Measurements from ENCODE around the gene MYH8. TPM values are rescaled to one million over a fixed set of nuclear protein-coding genes. Genes with fewer than 3 reads are reported as not detected.

Gene MYH8
- polyA plus RNA-seq, 3 donors, result 0.67 to 1.3 (median 0.88) TPM

GRCh38 chr17:10385871-10386270, 35.9 kb downstream of the MYH8 start:
- DNase-seq (ENCODE audit: low read depth in 3 of 3, low spot score in 2 of 3), result no peak

- peak; percentile 43 to 52 (median 47) for DNase-seq (ENCODE audit: low read depth in 3 of 3, low spot score in 2 of 3)
These were observed 37.6 kb downstream of the MYH8 start for GRCh38 chr17:10384175-10384574.

- DNase-seq (ENCODE audit: low read depth in 3 of 3, low spot score in 2 of 3), result no peak
These were observed 40.9 kb downstream of the MYH8 start for GRCh38 chr17:10380631-10381408.

- DNase-seq (ENCODE audit: low read depth in 3 of 3, low spot score in 2 of 3), result no peak
These were observed 48.8 kb downstream of the MYH8 start, which contains the start of gene MYH13 for GRCh38 chr17:10372906-10373305. Gene MYH13 (minus strand): TSS chr17:10373006. CDS start chr17:10364530, 8,476 bp downstream.

GRCh38 chr17:10370016-10370608, 51.6 kb downstream of the MYH8 start:
- DNase-seq (ENCODE audit: low read depth in 3 of 3, low spot score in 2 of 3), result no peak

- no peak for DNase-seq (ENCODE audit: low read depth in 3 of 3, low spot score in 2 of 3)
These were observed 52.5 kb downstream of the MYH8 start for GRCh38 chr17:10369239-10369638.

- no peak for DNase-seq (ENCODE audit: low read depth in 3 of 3, low spot score in 2 of 3)
These were observed 53.2 kb downstream of the MYH8 start for GRCh38 chr17:10368561-10368960.

GRCh38 chr17:10360578-10360977, 61.2 kb downstream of the MYH8 start:
- DNase-seq (ENCODE audit: low read depth in 3 of 3, low spot score in 2 of 3), result no peak

GRCh38 chr17:10357768-10358167, 64.0 kb downstream of the MYH8 start:
- no peak for DNase-seq (ENCODE audit: low read depth in 3 of 3, low spot score in 2 of 3)

GRCh38 chr17:10354651-10355050, 67.1 kb downstream of the MYH8 start:
- no peak for DNase-seq (ENCODE audit: low read depth in 3 of 3, low spot score in 2 of 3)

GRCh38 chr17:10352893-10353292, 68.9 kb downstream of the MYH8 start:
- DNase-seq (ENCODE audit: low read depth in 3 of 3, low spot score in 2 of 3), result no peak

- no peak for DNase-seq (ENCODE audit: low read depth in 3 of 3, low spot score in 2 of 3)
These were observed 72.3 kb downstream of the MYH8 start for GRCh38 chr17:10349403-10349802.

- no peak for DNase-seq (ENCODE audit: low read depth in 3 of 3, low spot score in 2 of 3)
These were observed 76.9 kb downstream of the MYH8 start for GRCh38 chr17:10344816-10345215.

Other genes starting within 250 kb of the MYH8 start
- gene GAS7, start 223.3 kb downstream of the MYH8 start, polyA plus RNA-seq (ENCODE audit: insufficient read length in 3 of 3), result 10 to 100 TPM; 13.7 to 16.6 (median 16.1) TPM
- gene MYH13, start 48.9 kb downstream of the MYH8 start, polyA plus RNA-seq (ENCODE audit: insufficient read length in 3 of 3), result under 1 TPM; 0.12 to 0.26 (median 0.14) TPM
- under 1 TPM; 0.06 to 0.14 (median 0.07) TPM for gene MYH4, start 47.6 kb upstream of the MYH8 start, polyA plus RNA-seq (ENCODE audit: insufficient read length in 3 of 3)
- gene MYH1, start 96.6 kb upstream of the MYH8 start, polyA plus RNA-seq (ENCODE audit: insufficient read length in 3 of 3), result under 1 TPM in 1 of 3 donors, not detected in 2; 0.03 TPM
- gene MYH2, start 127.7 kb upstream of the MYH8 start, polyA plus RNA-seq (ENCODE audit: insufficient read length in 3 of 3), result under 1 TPM in 1 of 3 donors, not detected in 2; 0.03 TPM
- gene MYH3, start 235.4 kb upstream of the MYH8 start, polyA plus RNA-seq (ENCODE audit: insufficient read length in 3 of 3), result 1 to 10 TPM; 1.6 to 3.0 (median 2.9) TPM

Measured in right renal cortex interstitium (tissue), 3 donors.